ENCODE results near the gene TBC1D10A.

TBC1D10A gene

GRCh38 chr22:30308093-30308492, 18.6 kb downstream of the TBC1D10A start:
- TF ChIP-seq, protein P1, sequence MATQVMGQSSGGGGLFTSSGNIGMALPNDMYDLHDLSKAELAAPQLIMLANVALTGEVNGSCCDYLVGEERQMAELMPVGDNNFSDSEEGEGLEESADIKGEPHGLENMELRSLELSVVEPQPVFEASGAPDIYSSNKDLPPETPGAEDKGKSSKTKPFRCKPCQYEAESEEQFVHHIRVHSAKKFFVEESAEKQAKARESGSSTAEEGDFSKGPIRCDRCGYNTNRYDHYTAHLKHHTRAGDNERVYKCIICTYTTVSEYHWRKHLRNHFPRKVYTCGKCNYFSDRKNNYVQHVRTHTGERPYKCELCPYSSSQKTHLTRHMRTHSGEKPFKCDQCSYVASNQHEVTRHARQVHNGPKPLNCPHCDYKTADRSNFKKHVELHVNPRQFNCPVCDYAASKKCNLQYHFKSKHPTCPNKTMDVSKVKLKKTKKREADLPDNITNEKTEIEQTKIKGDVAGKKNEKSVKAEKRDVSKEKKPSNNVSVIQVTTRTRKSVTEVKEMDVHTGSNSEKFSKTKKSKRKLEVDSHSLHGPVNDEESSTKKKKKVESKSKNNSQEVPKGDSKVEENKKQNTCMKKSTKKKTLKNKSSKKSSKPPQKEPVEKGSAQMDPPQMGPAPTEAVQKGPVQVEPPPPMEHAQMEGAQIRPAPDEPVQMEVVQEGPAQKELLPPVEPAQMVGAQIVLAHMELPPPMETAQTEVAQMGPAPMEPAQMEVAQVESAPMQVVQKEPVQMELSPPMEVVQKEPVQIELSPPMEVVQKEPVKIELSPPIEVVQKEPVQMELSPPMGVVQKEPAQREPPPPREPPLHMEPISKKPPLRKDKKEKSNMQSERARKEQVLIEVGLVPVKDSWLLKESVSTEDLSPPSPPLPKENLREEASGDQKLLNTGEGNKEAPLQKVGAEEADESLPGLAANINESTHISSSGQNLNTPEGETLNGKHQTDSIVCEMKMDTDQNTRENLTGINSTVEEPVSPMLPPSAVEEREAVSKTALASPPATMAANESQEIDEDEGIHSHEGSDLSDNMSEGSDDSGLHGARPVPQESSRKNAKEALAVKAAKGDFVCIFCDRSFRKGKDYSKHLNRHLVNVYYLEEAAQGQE (IDR thresholded peaks at IDR 0.05; ENCODE audit: insufficient replicate concordance, low read depth) = no peak
- TF ChIP-seq SPI1 (IDR thresholded peaks at IDR 0.05; ENCODE audit: borderline replicate concordance, low read depth) (no peak), GABPA (IDR thresholded peaks at IDR 0.05; ENCODE audit: low read depth) (no peak), POLR2AphosphoS5 (IDR thresholded peaks at IDR 0.05; ENCODE audit: low read depth) (no peak)
- TF ChIP-seq, protein P2, sequence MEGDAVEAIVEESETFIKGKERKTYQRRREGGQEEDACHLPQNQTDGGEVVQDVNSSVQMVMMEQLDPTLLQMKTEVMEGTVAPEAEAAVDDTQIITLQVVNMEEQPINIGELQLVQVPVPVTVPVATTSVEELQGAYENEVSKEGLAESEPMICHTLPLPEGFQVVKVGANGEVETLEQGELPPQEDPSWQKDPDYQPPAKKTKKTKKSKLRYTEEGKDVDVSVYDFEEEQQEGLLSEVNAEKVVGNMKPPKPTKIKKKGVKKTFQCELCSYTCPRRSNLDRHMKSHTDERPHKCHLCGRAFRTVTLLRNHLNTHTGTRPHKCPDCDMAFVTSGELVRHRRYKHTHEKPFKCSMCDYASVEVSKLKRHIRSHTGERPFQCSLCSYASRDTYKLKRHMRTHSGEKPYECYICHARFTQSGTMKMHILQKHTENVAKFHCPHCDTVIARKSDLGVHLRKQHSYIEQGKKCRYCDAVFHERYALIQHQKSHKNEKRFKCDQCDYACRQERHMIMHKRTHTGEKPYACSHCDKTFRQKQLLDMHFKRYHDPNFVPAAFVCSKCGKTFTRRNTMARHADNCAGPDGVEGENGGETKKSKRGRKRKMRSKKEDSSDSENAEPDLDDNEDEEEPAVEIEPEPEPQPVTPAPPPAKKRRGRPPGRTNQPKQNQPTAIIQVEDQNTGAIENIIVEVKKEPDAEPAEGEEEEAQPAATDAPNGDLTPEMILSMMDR (IDR thresholded peaks at IDR 0.05; ENCODE audit: insufficient read depth, low read length) = no peak
- DNase-seq (ENCODE audit: low read depth in 1 of 2, low spot score in 1 of 2) = no peak
- no peak overlapping the region for H3K27ac ChIP-seq (replicated peaks)
- H3K4me3 ChIP-seq (replicated peaks; ENCODE audit: insufficient read depth, low read length) = no peak overlapping the region
- no peaks in the 10 kb centered on the region for H3K27me3 ChIP-seq (ENCODE audit: insufficient read depth, poor library complexity, severe bottlenecking)

- H3K27ac ChIP-seq (replicated peaks) = peak overlapping the region; percentile 77; the same call in 1 of the 2 replicates
Measured at GRCh38 chr22:30307041-30307574, 19.6 kb downstream of the TBC1D10A start.

GRCh38 chr22:30306627-30307011, 20.1 kb downstream of the TBC1D10A start:
- no peaks in the 10 kb centered on the region for H3K27me3 ChIP-seq (ENCODE audit: insufficient read depth, poor library complexity, severe bottlenecking)
- peak overlapping the region; percentile 77 for H3K27ac ChIP-seq (replicated peaks)
- TF ChIP-seq SPI1 (IDR thresholded peaks at IDR 0.05; ENCODE audit: borderline replicate concordance, low read depth) (no peak), POLR2AphosphoS5 (IDR thresholded peaks at IDR 0.05; ENCODE audit: low read depth) (no peak), GABPA (IDR thresholded peaks at IDR 0.05; ENCODE audit: low read depth) (no peak)
- TF ChIP-seq, protein P1 (IDR thresholded peaks at IDR 0.05; ENCODE audit: insufficient replicate concordance, low read depth) = peak; percentile 6
- TF ChIP-seq, protein P2 (IDR thresholded peaks at IDR 0.05; ENCODE audit: insufficient read depth, low read length) = no peak
- DNase-seq (ENCODE audit: low read depth in 1 of 2, low spot score in 1 of 2) = no peak
- H3K4me3 ChIP-seq (replicated peaks; ENCODE audit: insufficient read depth, low read length) = no peak overlapping the region

More at GRCh38 chr22:30307041-30307574, 19.6 kb downstream of the TBC1D10A start:
- TF ChIP-seq SPI1 (IDR thresholded peaks at IDR 0.05; ENCODE audit: borderline replicate concordance, low read depth) (no peak), GABPA (IDR thresholded peaks at IDR 0.05; ENCODE audit: low read depth) (no peak), POLR2AphosphoS5 (IDR thresholded peaks at IDR 0.05; ENCODE audit: low read depth) (no peak)
- TF ChIP-seq, protein P2 (IDR thresholded peaks at IDR 0.05; ENCODE audit: insufficient read depth, low read length) = no peak
- TF ChIP-seq, protein P1 (IDR thresholded peaks at IDR 0.05; ENCODE audit: insufficient replicate concordance, low read depth) = no peak
- DNase-seq (ENCODE audit: low read depth in 1 of 2, low spot score in 1 of 2) = no peak
- Histone ChIP-seq H3K4me3 (replicated peaks; ENCODE audit: insufficient read depth, low read length) (no peak overlapping the region), H3K27me3 (ENCODE audit: insufficient read depth, poor library complexity, severe bottlenecking) (no peaks in the 10 kb centered on the region)
